GM21423 (cell line): ENCODE data around the gene YY1.
A peak's percentile ranks its signal among the peaks of the same experiment; 100 is the strongest.
"Not testable (repeated sequence)": the region's sequence is repeated elsewhere in the genome, so short reads cannot be mapped to it uniquely, and the experiment has no call there.

Experiments
- ATAC-seq: cut with Tn5 transposase; IDR thresholded peaks from one replicate; pipeline ENCODE4 v1.9.1; 2021; ENCODE audit warnings: mild to moderate bottlenecking, moderate library complexity; ENCODE audit not compliant: unreplicated experiment

YY1 gene

GRCh38 chr14:100294213-100294962, 55.4 kb downstream of the YY1 start:
- peak; percentile 42 for ATAC-seq

GRCh38 chr14:100294963-100295330, 56.0 kb downstream of the YY1 start:
- ATAC-seq, result no peak

DNA sequence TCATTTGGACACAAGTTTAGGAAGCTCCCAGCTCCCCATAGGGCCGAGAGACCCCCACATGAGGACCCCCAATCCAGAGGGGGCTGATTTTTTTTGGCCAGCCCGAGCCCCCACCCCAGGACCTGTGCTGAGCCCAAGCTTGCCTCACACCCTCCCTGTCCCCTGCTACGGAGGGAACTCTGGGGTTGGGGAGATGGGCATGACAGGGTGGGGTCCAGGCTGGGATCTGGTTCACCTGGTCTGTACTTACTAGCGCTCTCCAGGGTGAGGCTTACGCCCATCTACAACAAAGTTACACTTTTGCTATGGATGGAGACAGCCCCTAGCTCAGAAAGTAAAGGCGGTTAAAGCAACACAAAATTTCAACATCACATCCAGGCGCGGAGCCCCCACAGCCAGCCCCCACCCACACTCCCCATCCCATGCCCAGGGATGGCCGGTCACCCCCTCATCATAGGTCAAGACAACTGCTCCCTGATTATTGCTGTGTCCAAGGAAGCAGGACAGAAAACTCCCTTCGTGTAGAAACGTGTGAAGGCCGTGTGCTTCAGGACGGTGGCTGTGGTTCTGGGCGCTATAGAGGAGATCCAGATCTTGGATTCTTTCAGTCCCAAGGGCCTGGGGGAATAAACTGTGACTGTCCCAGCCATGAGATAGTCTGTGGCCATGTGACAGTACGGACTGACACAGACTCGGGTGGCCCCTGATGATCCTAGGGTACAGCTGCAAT, 56.6 kb downstream of the YY1 start:
- no peak for ATAC-seq

DNA sequence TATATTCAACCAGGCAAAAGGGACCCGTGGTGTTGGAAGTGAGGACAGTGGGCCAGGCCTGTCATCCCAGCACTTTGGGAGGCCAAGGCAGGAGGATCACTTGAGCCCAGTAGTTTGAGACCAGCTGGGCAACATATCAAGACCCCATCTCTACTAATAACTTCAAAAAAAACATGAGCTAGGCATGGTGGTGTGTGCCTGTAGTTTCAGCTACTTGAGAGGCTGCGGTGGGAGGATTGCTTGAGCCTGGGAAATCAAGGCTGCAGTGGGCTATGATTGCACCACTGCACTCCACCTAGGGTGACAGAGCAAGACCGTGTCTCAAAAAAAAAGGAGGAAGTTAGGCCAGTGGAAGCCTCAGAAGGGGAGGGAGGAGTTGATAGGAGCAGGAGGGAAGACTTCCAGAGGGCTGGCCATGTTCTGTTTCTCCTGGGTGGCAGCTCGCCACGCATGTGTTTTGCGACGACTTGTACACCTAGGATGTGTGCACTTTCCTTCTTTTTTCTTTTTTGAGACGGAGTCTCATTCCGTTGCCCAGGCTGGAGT, 57.2 kb downstream of the YY1 start:
- no peak for ATAC-seq

GRCh38 chr14:100296729-100297128, 57.8 kb downstream of the YY1 start:
- ATAC-seq, result not testable (repeated sequence)

- ATAC-seq, result peak; percentile 81
Observed at GRCh38 chr14:100297320-100298300, 58.7 kb downstream of the YY1 start.

DNA sequence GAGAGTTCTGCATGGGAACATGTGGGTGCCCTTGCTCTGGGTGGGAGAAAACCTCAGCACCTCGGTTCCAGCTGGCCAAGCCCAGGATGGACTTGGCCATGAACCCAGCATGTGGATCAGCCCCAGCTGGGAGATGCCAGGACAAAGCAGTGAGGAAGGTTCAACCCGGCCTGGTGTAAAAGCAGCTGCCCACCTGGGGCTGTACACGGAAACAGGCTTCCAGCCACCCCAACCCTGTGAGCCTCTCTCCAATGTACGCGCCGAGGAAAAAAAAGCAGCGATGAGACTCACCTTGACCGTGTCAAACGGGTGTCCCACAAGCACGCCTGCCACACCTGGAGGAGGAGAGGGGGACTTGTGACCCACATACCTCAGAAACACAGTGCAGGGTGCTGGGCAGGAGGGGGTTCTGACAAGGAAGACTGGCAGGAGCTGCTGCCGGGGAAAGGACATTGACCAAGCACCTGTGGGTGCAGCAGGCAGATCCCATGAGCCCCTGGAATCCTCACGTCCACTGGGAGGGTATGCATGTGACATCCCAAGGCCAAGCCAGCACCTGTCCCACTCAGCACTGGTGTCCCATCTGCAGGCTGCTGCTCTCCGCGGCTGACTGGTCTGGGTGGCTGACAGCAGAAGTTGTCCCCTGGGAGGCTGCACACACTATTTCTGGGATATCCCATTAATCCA, 59.8 kb downstream of the YY1 start:
- ATAC-seq, result no peak

- no peak for ATAC-seq
Observed at GRCh38 chr14:100299238-100299560, 60.3 kb downstream of the YY1 start.

DNA sequence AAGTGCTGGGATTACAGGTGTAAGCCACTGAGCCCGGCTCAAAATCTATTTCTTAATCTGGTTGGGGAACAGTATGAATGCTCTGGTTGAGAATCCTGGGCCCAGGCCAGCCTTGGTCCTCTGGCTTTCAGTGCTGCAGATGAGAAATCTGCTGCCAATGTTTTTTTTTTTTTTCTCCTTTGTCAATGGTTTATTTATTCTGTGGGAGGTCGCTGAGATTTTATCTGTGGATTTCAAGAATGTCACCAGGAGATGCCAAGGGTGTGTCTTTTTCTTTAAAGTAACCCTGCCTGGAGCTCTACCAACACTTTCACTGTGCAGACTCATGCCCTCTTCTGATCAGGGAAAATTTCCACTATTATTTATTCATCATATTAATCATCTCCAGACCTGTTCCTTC, 63.7 kb downstream of the YY1 start:
- ATAC-seq, result no peak

- no peak for ATAC-seq
Observed at GRCh38 chr14:100303179-100303578, 64.2 kb downstream of the YY1 start.

DNA sequence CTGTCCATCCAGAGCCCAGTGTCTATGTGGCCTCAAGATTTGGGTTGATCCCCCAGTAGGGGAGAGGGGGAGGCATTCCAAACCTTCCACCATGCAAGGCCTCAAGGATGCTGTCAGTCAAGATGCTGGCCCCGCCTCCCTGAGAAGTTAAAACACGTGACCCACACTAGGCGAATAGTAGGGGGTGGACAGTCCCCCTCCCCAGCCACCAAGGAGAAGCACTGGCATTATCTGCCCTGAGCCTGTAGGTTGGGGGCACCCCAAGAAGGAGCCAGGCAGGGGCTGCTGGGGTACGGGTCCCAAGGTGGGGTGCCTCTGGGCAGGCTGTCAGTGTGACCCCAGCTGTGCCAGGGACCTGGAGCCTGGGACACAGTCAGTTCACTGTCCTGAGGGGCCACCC, 65.0 kb downstream of the YY1 start:
- no peak for ATAC-seq

DNA sequence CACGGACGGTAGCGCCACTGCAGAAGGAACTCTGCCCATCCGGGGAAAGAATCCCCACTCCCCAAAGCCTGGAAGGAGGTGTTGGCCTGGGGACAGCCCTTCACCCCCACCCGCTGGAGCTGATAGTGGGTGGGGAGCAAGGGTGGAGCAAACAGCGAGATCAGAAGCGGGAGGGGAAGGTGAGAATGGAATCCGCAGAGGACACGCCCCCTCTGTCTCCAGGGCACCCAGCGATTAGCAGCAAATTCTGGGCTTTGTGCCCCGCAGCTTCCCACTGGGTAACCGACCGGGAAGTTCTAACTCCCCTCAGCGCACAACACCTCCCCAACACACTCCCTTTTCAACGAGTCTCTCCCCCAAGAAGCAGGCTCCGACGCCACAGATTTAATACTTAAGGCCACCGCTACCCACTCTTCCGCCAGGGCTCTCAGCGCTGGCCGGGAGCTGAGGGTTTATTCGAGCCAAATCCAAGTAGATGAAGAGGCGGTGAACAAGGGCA, 65.9 kb downstream of the YY1 start:
- ATAC-seq, result no peak

DNA sequence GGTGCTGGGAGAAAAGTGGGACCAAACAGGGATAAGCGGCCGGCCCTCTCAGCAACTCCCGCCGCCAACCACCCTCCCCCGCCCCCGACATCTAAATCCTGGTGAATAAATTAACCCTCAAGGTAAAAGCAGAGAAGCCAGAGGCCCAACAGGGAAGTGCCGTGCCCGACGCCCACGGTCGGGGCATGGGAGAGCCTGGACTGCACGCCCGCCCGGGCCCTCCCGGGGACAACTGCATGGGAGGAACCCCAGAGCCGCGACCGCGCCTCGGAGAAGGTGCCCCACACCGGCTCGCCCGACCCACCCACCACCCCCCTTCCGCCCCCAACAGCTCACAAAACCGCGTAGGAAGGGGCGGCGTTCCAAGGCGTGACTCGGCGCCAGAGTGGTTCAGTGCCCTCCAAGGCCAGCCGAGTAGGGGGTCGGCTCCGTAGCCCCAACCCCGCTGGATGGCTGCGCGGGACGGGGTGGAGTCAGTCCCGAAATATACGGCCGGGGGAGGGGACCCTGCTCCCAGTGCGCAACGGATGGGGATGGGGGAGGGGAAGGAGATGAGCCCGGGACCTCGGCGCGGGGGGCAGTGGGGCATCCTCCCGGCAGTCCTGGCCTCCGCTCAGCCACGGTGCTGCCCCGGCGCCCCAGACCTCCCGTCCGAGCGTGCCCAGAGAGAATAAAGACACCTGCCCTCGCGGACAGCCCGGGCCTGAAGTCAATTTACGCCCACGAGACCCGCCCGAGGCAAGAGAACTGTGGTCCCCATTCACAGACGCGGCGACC, 66.6 kb downstream of the YY1 start:
- no peak for ATAC-seq

- peak; percentile 89 for ATAC-seq
Observed at GRCh38 chr14:100306101-100306997, 67.4 kb downstream of the YY1 start, which contains the start of gene SLC25A29. Gene SLC25A29, minus strand, starts transcription at chr14:100306444. Its CDS starts 212 bp downstream, at chr14:100306232.

DNA sequence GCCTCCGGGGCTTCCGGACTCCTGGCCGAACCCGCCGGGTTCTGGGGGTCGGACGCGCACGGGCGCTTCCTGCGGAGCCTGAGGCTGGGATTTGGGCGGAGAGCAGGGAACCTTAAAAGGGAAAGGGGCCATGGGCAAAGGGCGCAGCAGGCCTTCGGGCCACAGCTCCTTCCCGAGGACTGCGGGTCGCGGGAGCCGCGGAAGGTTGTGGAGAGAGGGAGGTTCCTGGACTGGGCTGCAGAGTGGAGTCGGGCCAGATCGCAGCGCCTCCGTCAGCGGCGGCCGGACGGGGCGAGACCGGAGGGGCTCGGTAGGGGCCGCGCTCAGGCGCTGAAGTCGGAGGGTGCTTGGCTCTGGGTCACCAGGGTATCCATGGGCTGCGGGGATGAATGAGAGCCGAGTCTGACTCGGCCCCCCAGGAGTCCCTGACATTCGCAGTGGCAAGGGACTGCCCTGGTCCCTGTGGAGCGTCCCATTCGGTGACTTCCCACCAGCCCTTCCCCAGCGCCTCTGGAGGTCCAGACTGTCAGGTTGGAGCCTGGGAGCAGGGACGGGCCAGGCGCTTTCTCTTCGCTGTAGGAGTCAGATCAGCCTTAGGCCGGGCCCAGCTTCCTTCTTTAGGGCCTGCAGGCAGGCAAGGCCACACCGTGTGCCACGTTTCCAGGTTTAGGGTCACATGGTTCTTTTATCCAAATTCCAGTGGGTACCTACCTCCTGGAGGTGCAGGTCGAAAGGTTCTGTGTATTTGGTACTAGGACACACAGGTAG, 68.2 kb downstream of the YY1 start:
- ATAC-seq, result no peak

GRCh38 chr14:100307766-100308426, 69.0 kb downstream of the YY1 start:
- no peak for ATAC-seq

GRCh38 chr14:100308427-100308792, 69.5 kb downstream of the YY1 start:
- not testable (repeated sequence) for ATAC-seq
